Caco-2 (cell line): ENCODE results near the gene ENPP3. TPM values are rescaled to one million over a fixed set of nuclear protein-coding genes. Genes with fewer than 3 reads are reported as not detected.

ENCODE experiments used
- BruUV-seq: library from RNA; stranded (reverse); fragments of 400-500 nt; replicated peaks from 2 replicates; lab custom pipeline; 2021; lab: Mats Ljungman, UMichigan
- CTCF ChIA-PET: fragments of 300-600 bp; sonication (Branson Sonifier 250); formaldehyde crosslinking; loops from one replicate; lab custom pipeline; 2022; ENCODE audit warnings: antibody characterized with exemption; lab: Charles Lee
- POLR2A ChIA-PET: fragments of 300-600 bp; sonication (Branson Sonifier 250); formaldehyde crosslinking; loops from one replicate; lab custom pipeline; 2022; ENCODE audit warnings: antibody characterized with exemption; lab: Charles Lee
- DNase-seq, 2 experiments: peaks; one replicate each; pipeline versions ENCODE4 v3.0.0 to v3.0.0-alpha.2; 2020 to 2022
- H3K27me3 ChIP-seq: replicated peaks from 2 replicates; pipeline ENCODE4 v1.6.0; 2011; ENCODE audit warnings: low read length; ENCODE audit not compliant: control insufficient read depth, insufficient read depth
- H3K36me3 ChIP-seq: 2 replicates; pipeline ENCODE4 v1.5.1; 2011; ENCODE audit warnings: low read length; ENCODE audit not compliant: control insufficient read depth, insufficient read depth
- H3K4me1 ChIP-seq: fragments of 250-450 bp; sonication (Bioruptor Pico); 2 replicates; pipeline ENCODE4 v1.5.1; 2020; ENCODE audit warnings: mild to moderate bottlenecking
- H3K4me3 ChIP-seq: 2 replicates; pipeline ENCODE4 v1.5.1; 2011; ENCODE audit warnings: low read depth, mild to moderate bottlenecking, control low read depth, low read length
- H3K9me3 ChIP-seq: fragments of 250-450 bp; sonication (Bioruptor Pico); 2 replicates; pipeline ENCODE4 v1.5.1; 2020; ENCODE audit warnings: mild to moderate bottlenecking, moderate library complexity
- H3K27ac Mint-ChIP-seq: one replicate; pipeline ENCODE4 v1.8.0; 2022; ENCODE audit warnings: mixed read lengths; ENCODE audit not compliant: unreplicated experiment
- H3K27me3 Mint-ChIP-seq: one replicate; pipeline ENCODE4 v1.8.0; 2022; ENCODE audit warnings: mixed read lengths; ENCODE audit not compliant: insufficient read depth, unreplicated experiment
- H3K36me3 Mint-ChIP-seq: one replicate; pipeline ENCODE4 v1.8.0; 2022; ENCODE audit warnings: mild to moderate bottlenecking, mixed read lengths; ENCODE audit not compliant: insufficient read depth, unreplicated experiment
- H3K4me1 Mint-ChIP-seq: one replicate; pipeline ENCODE4 v1.8.0; 2022; ENCODE audit warnings: low read depth, mixed read lengths; ENCODE audit not compliant: unreplicated experiment
- H3K4me3 Mint-ChIP-seq: one replicate; pipeline ENCODE4 v1.8.0; 2022; ENCODE audit warnings: mild to moderate bottlenecking, moderate library complexity, mixed read lengths; ENCODE audit not compliant: unreplicated experiment
- H3K9me3 Mint-ChIP-seq: one replicate; pipeline ENCODE4 v1.8.0; 2022; ENCODE audit warnings: mixed read lengths; ENCODE audit not compliant: unreplicated experiment
- CTCF ChIP-seq, 2 experiments: fragments of 200-600 bp in 1 of 2; IDR thresholded peaks; 1 replicate in 1 of 2; 2 replicates in 1 of 2; pipeline versions ENCODE4 v1.5.1 to v1.8.0; 2011 to 2022; ENCODE audit warnings: antibody characterized with exemption in 1 of 2, control low read depth in 1 of 2, inconsistent platforms in 1 of 2, low read depth in 1 of 2, low read length in 1 of 2, mild to moderate bottlenecking in 1 of 2, moderate library complexity in 1 of 2; ENCODE audit not compliant: insufficient read depth in 1 of 2, severe bottlenecking in 1 of 2, unreplicated experiment in 1 of 2
- intact Hi-C: fragments of 100-400 bp; cut with micrococcal nuclease; formaldehyde crosslinking; loops from one replicate; pipeline ENCODE4 v1.10.0; 2022; ENCODE audit not compliant: unreplicated experiment
- total RNA-seq: library from RNA; stranded (reverse); gene quantifications from 2 replicates; pipeline ENCODE4 v1.2.3, GENCODE V29; 2022

The ENPP3 gene
- total RNA-seq, 1 experiment from 2014 or later = not detected

DNA sequence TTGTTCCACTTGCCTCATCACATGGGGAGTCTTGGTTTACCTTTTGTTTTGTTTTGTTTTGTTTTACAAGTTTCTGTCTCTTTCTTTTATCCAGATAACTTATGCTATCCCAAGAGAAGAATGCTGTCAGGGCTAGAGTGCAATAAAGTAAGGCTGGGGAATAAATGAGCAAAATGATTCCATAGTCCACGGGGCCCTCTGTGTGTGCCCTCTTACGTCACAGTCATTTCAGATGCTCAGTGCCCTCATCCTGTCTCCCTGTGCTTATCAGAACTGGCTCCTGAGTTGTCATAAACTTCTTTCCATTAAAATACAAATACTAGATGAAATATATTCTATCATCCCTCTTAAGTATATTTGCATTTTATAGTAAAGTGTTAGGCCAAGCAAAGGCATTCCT, 139.9 kb downstream of the ENPP3 start:
- Mint-ChIP-seq H3K36me3 (no peaks in the 10 kb centered on the region), H3K4me1 (no peaks in the 10 kb centered on the region), H3K27me3 (no peaks in the 10 kb centered on the region), H3K9me3 (no peaks in the 10 kb centered on the region), H3K27ac (no peak overlapping the region), H3K4me3 (no peak overlapping the region)
- intact Hi-C loops = no loop called here
- H3K9me3 ChIP-seq = no peaks in the 10 kb centered on the region
- CTCF ChIA-PET = no interaction called here
- TF ChIP-seq CTCF (IDR thresholded peaks at IDR 0.05; ENCODE audit: insufficient read depth in 1 of 2, low read depth in 1 of 2, low read length in 1 of 2, severe bottlenecking in 1 of 2, unreplicated experiment in 1 of 2) = no peak
- H3K4me1 ChIP-seq = no peaks in the 10 kb centered on the region
- H3K36me3 ChIP-seq = no peaks in the 10 kb centered on the region
- no TSS peak for BruUV-seq
- DNase-seq = peak in 1 of 2 experiments; percentile 45
- H3K4me3 ChIP-seq = no peak overlapping the region
- H3K27me3 ChIP-seq = no peaks in the 10 kb centered on the region
- POLR2A ChIA-PET = no interaction called here

- H3K4me3 Mint-ChIP-seq = no peak overlapping the region
- Histone ChIP-seq H3K4me1 (no peaks in the 10 kb centered on the region), H3K27me3 (no peaks in the 10 kb centered on the region), H3K4me3 (no peak overlapping the region), H3K9me3 (no peaks in the 10 kb centered on the region), H3K36me3 (no peaks in the 10 kb centered on the region)
- TF ChIP-seq CTCF (IDR thresholded peaks at IDR 0.05; ENCODE audit: insufficient read depth in 1 of 2, low read depth in 1 of 2, low read length in 1 of 2, severe bottlenecking in 1 of 2, unreplicated experiment in 1 of 2) = no peak
- CTCF ChIA-PET = no interaction called here
- no TSS peak for BruUV-seq
- POLR2A ChIA-PET = no interaction called here
- intact Hi-C loops = no loop called here
- no peaks in the 10 kb centered on the region for H3K36me3 Mint-ChIP-seq
- no peaks in the 10 kb centered on the region for H3K27me3 Mint-ChIP-seq
- H3K27ac Mint-ChIP-seq = no peak overlapping the region
- H3K4me1 Mint-ChIP-seq = no peaks in the 10 kb centered on the region
- no peaks in the 10 kb centered on the region for H3K9me3 Mint-ChIP-seq
- DNase-seq = no peak
These were observed 141.1 kb downstream of the ENPP3 start for GRCh38 chr6:131778169-131778568.

DNA sequence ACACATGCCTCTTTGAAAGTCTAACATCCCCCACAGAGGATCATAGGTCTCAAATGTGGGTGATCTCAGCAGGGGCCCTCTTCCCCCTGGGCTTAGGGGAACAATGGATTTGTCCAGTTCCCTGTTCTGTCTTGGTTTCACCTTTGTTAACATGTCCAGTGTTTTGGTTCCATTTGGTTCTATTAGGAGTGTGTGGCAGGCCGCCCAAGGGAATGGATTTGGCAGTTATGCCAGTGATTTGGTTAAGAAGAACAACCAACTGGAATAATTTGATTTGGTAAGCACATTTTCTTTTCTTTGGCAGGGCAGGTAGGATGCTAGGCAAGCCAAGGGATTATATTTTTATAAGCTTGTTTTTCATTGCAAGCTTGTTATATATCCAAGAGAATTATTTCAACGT, 142.2 kb downstream of the ENPP3 start:
- CTCF ChIA-PET = no interaction called here
- no peaks in the 10 kb centered on the region for H3K36me3 ChIP-seq
- H3K9me3 Mint-ChIP-seq = no peaks in the 10 kb centered on the region
- TF ChIP-seq CTCF (IDR thresholded peaks at IDR 0.05; ENCODE audit: insufficient read depth in 1 of 2, low read depth in 1 of 2, low read length in 1 of 2, severe bottlenecking in 1 of 2, unreplicated experiment in 1 of 2) = no peak
- intact Hi-C loops = no loop called here
- H3K36me3 Mint-ChIP-seq = no peaks in the 10 kb centered on the region
- H3K4me3 Mint-ChIP-seq = no peak overlapping the region
- peaks cover 3% of the 10 kb centered on the region for H3K27me3 Mint-ChIP-seq
- no TSS peak for BruUV-seq
- H3K27me3 ChIP-seq = no peaks in the 10 kb centered on the region
- no peak overlapping the region for H3K4me3 ChIP-seq
- H3K4me1 ChIP-seq = no peaks in the 10 kb centered on the region
- DNase-seq = no peak
- H3K27ac Mint-ChIP-seq = no peak overlapping the region
- H3K9me3 ChIP-seq = no peaks in the 10 kb centered on the region
- no peaks in the 10 kb centered on the region for H3K4me1 Mint-ChIP-seq
- POLR2A ChIA-PET = no interaction called here
